ENCODE measurements around the gene MMS22L. TPM values are rescaled to one million over a fixed set of nuclear protein-coding genes. Genes with fewer than 3 reads are reported as not detected.

Gene MMS22L
- total and polyA plus RNA-seq, 2 of the 4 experiments (the other 2 are of a cell fraction), result 6.1 to 18.6 TPM

DNA sequence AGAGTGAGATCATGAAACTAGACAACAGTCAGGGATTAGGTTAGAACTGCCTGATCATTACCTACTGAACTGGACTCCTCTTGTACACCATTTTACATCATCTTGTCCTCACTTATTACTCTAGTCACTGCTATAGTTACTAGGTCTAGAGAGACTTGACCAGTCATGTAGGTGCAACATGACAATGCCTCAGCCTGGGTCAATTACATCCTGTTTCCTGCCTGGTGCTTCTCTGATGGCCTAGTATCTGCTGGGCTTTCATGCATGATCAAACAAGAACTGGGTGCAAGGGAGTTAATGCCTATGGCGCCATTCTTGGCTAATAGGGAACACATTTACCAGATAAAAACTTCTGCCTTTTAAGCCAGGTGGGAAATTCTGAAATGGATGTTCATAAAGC, 39.2 kb upstream of the MMS22L start:
- H3K4me3 ChIP-seq (ENCODE audit: insufficient read depth, low read depth, low read length), result no peak overlapping the region
- H3K56ac ChIP-seq (ENCODE audit: extremely low read depth, insufficient read depth, low read length), result no peak overlapping the region
- no peaks in the 10 kb centered on the region for H3K9me1 ChIP-seq (ENCODE audit: insufficient read depth, low read length)
- H3K9me3 ChIP-seq (ENCODE audit: control insufficient read depth, insufficient read depth, low read length), result no peaks in the 10 kb centered on the region
- H2AK9ac ChIP-seq (replicated peaks; ENCODE audit: low read depth, low read length, poor library complexity), result no peak overlapping the region
- no peak overlapping the region for H2BK15ac ChIP-seq (ENCODE audit: low read depth, low read length)
- WGBS, 2 experiments (ENCODE audit: extremely low coverage in 2 of 2, insufficient read length in 1 of 2), result no CpG with 5 or more reads among the region's 1 CpG
- ATAC-seq (ENCODE audit: low read depth) (no peak), DNase-seq (no peak)
- in situ Hi-C loops (cut with MboI; ENCODE audit: low sequenced_read_pairs), result no loop called here
- no peak overlapping the region for H3K4ac ChIP-seq (ENCODE audit: low read depth, low read length)
- no peaks in the 10 kb centered on the region for H3K4me1 ChIP-seq (ENCODE audit: control insufficient read depth, insufficient read depth, low read length)
- ChIA-PET CTCF (no interaction called here), POLR2A (ENCODE audit: unreplicated experiment) (no interaction called here)
- H4K5ac ChIP-seq (ENCODE audit: low read depth, low read length), result no peak overlapping the region
- H3K18ac ChIP-seq (ENCODE audit: low read depth, low read length), result no peak overlapping the region
- H3K14ac ChIP-seq (replicated peaks; ENCODE audit: low read depth, low read length), result no peak overlapping the region
- intact Hi-C loops (cut with micrococcal nuclease), result no loop called here
- no peak overlapping the region for H2AFZ ChIP-seq (replicated peaks; ENCODE audit: low read length, poor library complexity)
- H3K27me3 ChIP-seq (ENCODE audit: control insufficient read depth, insufficient read depth, low read length), result no peaks in the 10 kb centered on the region
- no peak overlapping the region for H2BK20ac ChIP-seq (ENCODE audit: low read depth, low read length)
- dilution Hi-C loops (cut with HindIII; ENCODE audit: low sequenced_read_pairs, unreplicated experiment), result no loop called here
- H3K36me3 ChIP-seq (ENCODE audit: control insufficient read depth, insufficient read depth, low read length), result no peaks in the 10 kb centered on the region
- no TSS peak for BruUV-seq (replicated peaks)
- no peak overlapping the region for H3K23ac ChIP-seq (ENCODE audit: low read depth, low read length)
- H3K79me1 ChIP-seq (ENCODE audit: low read depth in 1 of 2, low read length in 2 of 2), result no peaks in the 10 kb centered on the region
- H3K27ac ChIP-seq (ENCODE audit: insufficient read depth, low read length), result no peak overlapping the region
- no peaks in the 10 kb centered on the region for H4K20me1 ChIP-seq (ENCODE audit: insufficient read depth, low read length)
- no peak overlapping the region for H2BK120ac ChIP-seq (ENCODE audit: low read depth, low read length)
- no peak for TF ChIP-seq SMC3 (IDR thresholded peaks at IDR 0.05; ENCODE audit: low read depth, low read length)
- TF ChIP-seq, protein P1, sequence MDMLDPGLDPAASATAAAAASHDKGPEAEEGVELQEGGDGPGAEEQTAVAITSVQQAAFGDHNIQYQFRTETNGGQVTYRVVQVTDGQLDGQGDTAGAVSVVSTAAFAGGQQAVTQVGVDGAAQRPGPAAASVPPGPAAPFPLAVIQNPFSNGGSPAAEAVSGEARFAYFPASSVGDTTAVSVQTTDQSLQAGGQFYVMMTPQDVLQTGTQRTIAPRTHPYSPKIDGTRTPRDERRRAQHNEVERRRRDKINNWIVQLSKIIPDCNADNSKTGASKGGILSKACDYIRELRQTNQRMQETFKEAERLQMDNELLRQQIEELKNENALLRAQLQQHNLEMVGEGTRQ (IDR thresholded peaks at IDR 0.05; ENCODE audit: low read depth, low read length), result no peak
- TF ChIP-seq CTCF (conservative IDR thresholded peaks at IDR 0.05; ENCODE audit: low read depth, low read length), result no peak
- TF ChIP-seq, protein P2, sequence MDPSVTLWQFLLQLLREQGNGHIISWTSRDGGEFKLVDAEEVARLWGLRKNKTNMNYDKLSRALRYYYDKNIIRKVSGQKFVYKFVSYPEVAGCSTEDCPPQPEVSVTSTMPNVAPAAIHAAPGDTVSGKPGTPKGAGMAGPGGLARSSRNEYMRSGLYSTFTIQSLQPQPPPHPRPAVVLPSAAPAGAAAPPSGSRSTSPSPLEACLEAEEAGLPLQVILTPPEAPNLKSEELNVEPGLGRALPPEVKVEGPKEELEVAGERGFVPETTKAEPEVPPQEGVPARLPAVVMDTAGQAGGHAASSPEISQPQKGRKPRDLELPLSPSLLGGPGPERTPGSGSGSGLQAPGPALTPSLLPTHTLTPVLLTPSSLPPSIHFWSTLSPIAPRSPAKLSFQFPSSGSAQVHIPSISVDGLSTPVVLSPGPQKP (IDR thresholded peaks at IDR 0.05; ENCODE audit: borderline replicate concordance, low read depth, low read length), result no peak
- no peak for TF ChIP-seq FOS (IDR thresholded peaks at IDR 0.05; ENCODE audit: low read depth, low read length)
- TF ChIP-seq MAZ (IDR thresholded peaks at IDR 0.05; ENCODE audit: borderline replicate concordance, low read depth, low read length), result no peak
- H2AK5ac ChIP-seq (ENCODE audit: low read depth, low read length), result no peak overlapping the region
- H3K4me2 ChIP-seq (ENCODE audit: low read depth, low read length), result no peak overlapping the region
- no peak overlapping the region for H4K8ac ChIP-seq (ENCODE audit: low read depth in 2 of 2, low read length in 2 of 2)
- no peak overlapping the region for H2BK5ac ChIP-seq (ENCODE audit: low read depth, low read length, poor library complexity, severe bottlenecking)
- no peak overlapping the region for H3K9ac ChIP-seq (ENCODE audit: low read depth, low read length)
- H4K91ac ChIP-seq (ENCODE audit: insufficient read depth, low read depth, low read length), result no peak overlapping the region
